ENCODE results near the gene CHD3. TPM values are rescaled to one million over a fixed set of nuclear protein-coding genes. Genes with fewer than 3 reads are reported as not detected.
"Not testable (repeated sequence)": the region's sequence is repeated elsewhere in the genome, so short reads cannot be mapped to it uniquely, and the experiment has no call there.

Gene CHD3
- total RNA-seq, 1 experiment from 2014 or later = 27.9 TPM

DNA sequence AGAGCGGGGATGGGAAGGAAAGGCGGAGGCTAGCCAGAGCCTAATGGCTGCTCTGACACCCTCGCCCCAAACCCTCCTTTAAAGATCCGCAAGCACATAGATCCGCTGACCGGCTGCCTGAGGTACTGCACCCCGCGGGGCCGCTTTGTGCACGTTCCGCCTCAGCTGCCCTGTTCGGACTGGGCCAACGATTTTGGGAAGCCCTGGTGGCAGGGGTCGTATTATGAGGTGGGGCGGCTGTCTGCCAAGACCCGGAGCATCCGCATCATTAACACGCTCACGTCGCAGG, 30.1 kb upstream of the CHD3 start:
- no peaks in the 10 kb centered on the region for H3K36me3 ChIP-seq (ENCODE audit: control insufficient read depth, insufficient read depth, low read length)
- H3K4me1 Mint-ChIP-seq (ENCODE audit: low read depth, unreplicated experiment) = peaks cover 14% of the 10 kb centered on the region
- no peaks in the 10 kb centered on the region for H3K27me3 ChIP-seq (replicated peaks; ENCODE audit: control insufficient read depth, insufficient read depth, low read length)
- peak overlapping the region; percentile 49 for H3K4me3 ChIP-seq (ENCODE audit: low read depth, low read length)
- intact Hi-C loops (cut with micrococcal nuclease; ENCODE audit: unreplicated experiment) = no loop called here
- POLR2A ChIA-PET = no interaction called here
- H3K9me3 ChIP-seq = no peaks in the 10 kb centered on the region
- TF ChIP-seq, protein P1, sequence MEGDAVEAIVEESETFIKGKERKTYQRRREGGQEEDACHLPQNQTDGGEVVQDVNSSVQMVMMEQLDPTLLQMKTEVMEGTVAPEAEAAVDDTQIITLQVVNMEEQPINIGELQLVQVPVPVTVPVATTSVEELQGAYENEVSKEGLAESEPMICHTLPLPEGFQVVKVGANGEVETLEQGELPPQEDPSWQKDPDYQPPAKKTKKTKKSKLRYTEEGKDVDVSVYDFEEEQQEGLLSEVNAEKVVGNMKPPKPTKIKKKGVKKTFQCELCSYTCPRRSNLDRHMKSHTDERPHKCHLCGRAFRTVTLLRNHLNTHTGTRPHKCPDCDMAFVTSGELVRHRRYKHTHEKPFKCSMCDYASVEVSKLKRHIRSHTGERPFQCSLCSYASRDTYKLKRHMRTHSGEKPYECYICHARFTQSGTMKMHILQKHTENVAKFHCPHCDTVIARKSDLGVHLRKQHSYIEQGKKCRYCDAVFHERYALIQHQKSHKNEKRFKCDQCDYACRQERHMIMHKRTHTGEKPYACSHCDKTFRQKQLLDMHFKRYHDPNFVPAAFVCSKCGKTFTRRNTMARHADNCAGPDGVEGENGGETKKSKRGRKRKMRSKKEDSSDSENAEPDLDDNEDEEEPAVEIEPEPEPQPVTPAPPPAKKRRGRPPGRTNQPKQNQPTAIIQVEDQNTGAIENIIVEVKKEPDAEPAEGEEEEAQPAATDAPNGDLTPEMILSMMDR (IDR thresholded peaks at IDR 0.05; ENCODE audit: insufficient read depth in 1 of 2, low read depth in 1 of 2, low read length in 1 of 2, severe bottlenecking in 1 of 2, unreplicated experiment in 1 of 2) = peak in 1 of 2 experiments; percentile 23
- no peaks in the 10 kb centered on the region for H3K27me3 Mint-ChIP-seq (ENCODE audit: insufficient read depth, unreplicated experiment)
- peaks cover 2% of the 10 kb centered on the region; the same call in 1 of the 2 replicates for H3K4me1 ChIP-seq
- CTCF ChIA-PET = no interaction called here
- no peaks in the 10 kb centered on the region for H3K9me3 Mint-ChIP-seq (ENCODE audit: unreplicated experiment)
- DNase-seq = peak; percentile 52 to 59
- TSS peak; percentile 10 for BruUV-seq (replicated peaks)
- peaks cover 24% of the 10 kb centered on the region for H3K36me3 Mint-ChIP-seq (ENCODE audit: insufficient read depth, unreplicated experiment)
- no peak overlapping the region for H3K4me3 Mint-ChIP-seq (ENCODE audit: unreplicated experiment)
- no peak overlapping the region for H3K27ac Mint-ChIP-seq (ENCODE audit: unreplicated experiment)

DNA sequence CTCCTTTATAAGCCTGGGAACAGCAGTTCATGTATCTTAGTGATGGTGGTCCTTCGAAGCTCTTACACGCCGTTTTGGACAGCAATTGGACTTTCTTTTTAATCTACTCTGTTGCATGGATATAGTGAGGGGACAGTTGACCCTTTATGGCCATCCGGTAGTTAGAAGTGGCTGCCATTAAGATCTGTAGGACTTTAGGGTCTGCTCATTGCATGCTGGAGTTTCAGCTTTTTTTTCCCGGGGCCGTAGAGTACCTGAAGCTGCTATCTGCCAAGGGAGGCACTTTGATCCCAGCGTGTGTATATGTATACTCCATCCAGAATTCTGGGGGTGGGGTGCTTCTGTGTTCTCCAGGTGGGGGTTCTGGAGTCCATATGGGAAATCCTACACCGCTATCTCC, 29.6 kb upstream of the CHD3 start:
- intact Hi-C loops (cut with micrococcal nuclease; ENCODE audit: unreplicated experiment) = no loop called here
- BruUV-seq (replicated peaks) = no TSS peak
- Mint-ChIP-seq H3K4me3 (ENCODE audit: unreplicated experiment) (no peak overlapping the region), H3K9me3 (ENCODE audit: unreplicated experiment) (no peaks in the 10 kb centered on the region), H3K36me3 (ENCODE audit: insufficient read depth, unreplicated experiment) (peaks cover 20% of the 10 kb centered on the region), H3K4me1 (ENCODE audit: low read depth, unreplicated experiment) (peaks cover 14% of the 10 kb centered on the region), H3K27ac (ENCODE audit: unreplicated experiment) (no peak overlapping the region), H3K27me3 (ENCODE audit: insufficient read depth, unreplicated experiment) (no peaks in the 10 kb centered on the region)
- no peaks in the 10 kb centered on the region for H3K27me3 ChIP-seq (replicated peaks; ENCODE audit: control insufficient read depth, insufficient read depth, low read length)
- H3K4me3 ChIP-seq (ENCODE audit: low read depth, low read length) = no peak overlapping the region
- ChIA-PET POLR2A (no interaction called here), CTCF (no interaction called here)
- TF ChIP-seq, protein P1 (IDR thresholded peaks at IDR 0.05; ENCODE audit: insufficient read depth in 1 of 2, low read depth in 1 of 2, low read length in 1 of 2, severe bottlenecking in 1 of 2, unreplicated experiment in 1 of 2) = no peak
- DNase-seq = no peak
- no peaks in the 10 kb centered on the region for H3K9me3 ChIP-seq
- H3K4me1 ChIP-seq = peaks cover 8% of the 10 kb centered on the region; the same call in 1 of the 2 replicates
- no peaks in the 10 kb centered on the region for H3K36me3 ChIP-seq (ENCODE audit: control insufficient read depth, insufficient read depth, low read length)

DNA sequence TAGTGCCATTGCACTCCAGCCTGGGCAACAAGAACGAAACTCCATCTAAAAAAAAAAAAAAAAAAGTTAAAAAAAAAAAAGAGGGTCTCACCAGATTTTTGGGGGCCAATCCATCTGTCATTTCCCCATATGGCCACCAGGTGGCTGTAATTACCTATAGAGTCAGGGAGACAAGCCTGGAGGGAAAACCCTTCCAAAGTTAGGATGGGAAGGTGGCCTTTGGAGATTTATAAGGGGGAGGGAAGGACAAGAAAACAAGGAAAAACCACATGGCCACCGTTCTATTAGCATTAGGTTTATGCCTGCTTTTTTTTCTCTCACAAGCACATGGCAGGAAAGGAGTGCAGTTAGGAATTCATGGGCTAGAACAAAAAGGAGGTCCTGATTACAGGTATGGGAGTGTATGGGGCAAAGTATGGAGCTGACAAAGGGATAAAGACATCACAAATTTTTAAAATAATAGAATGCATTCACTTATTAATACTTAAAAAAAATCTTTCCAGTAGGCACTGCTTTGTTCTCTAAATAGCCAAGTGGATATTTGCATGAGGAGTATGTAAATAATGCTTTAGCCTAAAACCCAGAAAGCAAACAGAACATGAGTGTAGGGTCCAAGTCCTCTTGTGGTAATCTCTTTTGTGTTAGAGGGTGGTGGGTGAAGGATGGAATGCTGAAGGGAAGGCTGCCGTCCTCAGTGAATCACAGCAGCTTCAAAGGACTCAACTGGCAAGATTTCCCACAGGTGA, 25.7 kb upstream of the CHD3 start:
- intact Hi-C loops (cut with micrococcal nuclease; ENCODE audit: unreplicated experiment) = loop anchor here (1.0 to 2.0 kb wide), 3 partner anchors 26 to 194 kb away; partner anchors contain the start of gene CHD3
- H3K4me1 ChIP-seq = peaks cover 9% of the 10 kb centered on the region; the same call in 1 of the 2 replicates
- POLR2A ChIA-PET = interaction anchor here (0.7 kb wide), 1 partner anchor 35 kb away, joined by 11 read pairs; no protein-coding TSS in a partner anchor
- H3K36me3 Mint-ChIP-seq (ENCODE audit: insufficient read depth, unreplicated experiment) = peaks cover 13% of the 10 kb centered on the region
- no peaks in the 10 kb centered on the region for H3K27me3 ChIP-seq (replicated peaks; ENCODE audit: control insufficient read depth, insufficient read depth, low read length)
- TF ChIP-seq, protein P1 (IDR thresholded peaks at IDR 0.05; ENCODE audit: insufficient read depth in 1 of 2, low read depth in 1 of 2, low read length in 1 of 2, severe bottlenecking in 1 of 2, unreplicated experiment in 1 of 2) = peak; percentile 46 to 67
- H3K9me3 ChIP-seq = no peaks in the 10 kb centered on the region
- peaks cover 15% of the 10 kb centered on the region for H3K4me1 Mint-ChIP-seq (ENCODE audit: low read depth, unreplicated experiment)
- CTCF ChIA-PET = interaction anchor here (0.7 to 1.1 kb wide), 7 partner anchors 35 to 178 kb away, joined by 3 to 8 read pairs (median 3); no protein-coding TSS in a partner anchor
- no peaks in the 10 kb centered on the region for H3K9me3 Mint-ChIP-seq (ENCODE audit: unreplicated experiment)
- H3K27ac Mint-ChIP-seq (ENCODE audit: unreplicated experiment) = peak overlapping the region; percentile 10
- peak overlapping the region; percentile 54 for H3K4me3 Mint-ChIP-seq (ENCODE audit: unreplicated experiment)
- no peaks in the 10 kb centered on the region for H3K36me3 ChIP-seq (ENCODE audit: control insufficient read depth, insufficient read depth, low read length)
- no TSS peak for BruUV-seq (replicated peaks)
- peak in 1 of 2 experiments; percentile 57 for DNase-seq
- no peak overlapping the region for H3K4me3 ChIP-seq (ENCODE audit: low read depth, low read length)
- H3K27me3 Mint-ChIP-seq (ENCODE audit: insufficient read depth, unreplicated experiment) = no peaks in the 10 kb centered on the region

DNA sequence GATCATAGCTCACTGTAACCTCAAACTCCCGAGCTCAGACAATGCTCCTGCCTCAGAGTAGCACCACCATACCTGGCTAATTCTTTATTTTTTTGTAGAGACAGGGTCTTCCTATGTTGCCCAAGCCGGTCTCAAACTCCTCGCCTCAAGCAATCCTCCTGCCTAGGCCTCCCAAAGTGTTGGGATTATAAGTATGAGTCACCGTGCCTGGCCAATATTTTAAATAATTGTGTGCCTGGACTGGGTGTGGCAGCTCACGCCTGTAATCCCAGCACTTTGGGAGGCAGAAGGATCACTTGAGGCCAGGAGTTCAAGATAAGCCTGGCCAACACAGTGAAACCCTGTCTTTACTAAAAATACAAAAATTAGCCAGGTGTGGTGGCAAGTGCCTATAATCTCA, 24.2 kb upstream of the CHD3 start:
- DNase-seq; H3K9me3 ChIP-seq; BruUV-seq (replicated peaks); H3K4me3 Mint-ChIP-seq (ENCODE audit: unreplicated experiment); CTCF ChIA-PET; H3K4me1 ChIP-seq; H3K27me3 Mint-ChIP-seq (ENCODE audit: insufficient read depth, unreplicated experiment); intact Hi-C loops (cut with micrococcal nuclease; ENCODE audit: unreplicated experiment); H3K36me3 ChIP-seq (ENCODE audit: control insufficient read depth, insufficient read depth, low read length); POLR2A ChIA-PET; H3K4me3 ChIP-seq (ENCODE audit: low read depth, low read length); H3K27ac Mint-ChIP-seq (ENCODE audit: unreplicated experiment); H3K27me3 ChIP-seq (replicated peaks; ENCODE audit: control insufficient read depth, insufficient read depth, low read length); H3K9me3 Mint-ChIP-seq (ENCODE audit: unreplicated experiment): not testable (repeated sequence)
- H3K4me1 Mint-ChIP-seq (ENCODE audit: low read depth, unreplicated experiment) = peaks cover 19% of the 10 kb centered on the region
- peaks cover 14% of the 10 kb centered on the region for H3K36me3 Mint-ChIP-seq (ENCODE audit: insufficient read depth, unreplicated experiment)

All from Caco-2 (cell line).